ENCODE measurements around the gene PSMD11.

PSMD11 gene

DNA sequence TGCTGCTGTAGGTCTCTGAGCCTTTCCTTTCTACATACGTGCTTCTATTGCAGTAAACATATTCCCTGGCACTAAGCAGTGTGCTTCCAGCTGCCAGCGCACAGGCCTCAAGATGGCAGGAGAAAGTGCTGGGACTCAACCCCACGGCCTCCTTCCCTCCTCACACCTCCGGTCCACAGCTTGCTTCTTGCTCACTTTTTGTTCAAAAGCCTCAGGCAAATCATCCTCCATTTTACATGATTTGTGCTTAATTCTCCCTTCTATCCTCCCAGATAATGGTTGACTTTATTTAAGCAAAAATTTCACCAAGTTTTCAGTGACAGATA is 47.9 kb downstream of the PSMD11 start:
- DNase-seq = no peak

DNA sequence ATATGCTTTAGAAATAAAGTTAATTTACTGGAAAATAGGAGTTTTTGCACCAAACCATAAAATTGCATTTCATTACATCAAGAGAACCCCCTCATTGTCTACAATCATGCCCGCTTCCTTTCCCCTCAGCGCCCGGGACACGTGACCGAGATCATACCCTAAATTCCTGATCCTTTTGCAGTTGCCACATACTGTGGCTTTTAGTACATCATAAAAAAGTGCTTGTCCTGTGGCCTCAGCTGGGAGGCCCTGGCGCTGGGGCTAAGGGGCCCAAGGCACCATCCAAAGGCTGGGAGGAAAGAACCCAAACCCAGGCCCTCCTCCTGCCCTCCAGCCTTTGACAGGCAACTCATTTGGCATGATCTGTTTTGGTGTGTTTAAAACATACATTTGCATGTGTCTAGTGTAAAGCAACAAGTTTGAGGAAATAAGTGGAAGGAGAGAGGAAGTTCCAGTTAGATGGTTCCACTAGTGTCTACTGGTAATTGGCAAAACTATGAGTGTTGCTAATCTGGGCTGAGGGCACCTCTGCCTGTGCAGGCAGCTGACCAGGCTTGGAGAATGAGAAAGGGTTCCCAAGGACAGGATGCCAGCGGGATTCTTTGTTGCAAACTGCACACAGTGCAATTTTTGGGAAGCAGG is 48.5 kb downstream of the PSMD11 start:
- DNase-seq = no peak

DNA sequence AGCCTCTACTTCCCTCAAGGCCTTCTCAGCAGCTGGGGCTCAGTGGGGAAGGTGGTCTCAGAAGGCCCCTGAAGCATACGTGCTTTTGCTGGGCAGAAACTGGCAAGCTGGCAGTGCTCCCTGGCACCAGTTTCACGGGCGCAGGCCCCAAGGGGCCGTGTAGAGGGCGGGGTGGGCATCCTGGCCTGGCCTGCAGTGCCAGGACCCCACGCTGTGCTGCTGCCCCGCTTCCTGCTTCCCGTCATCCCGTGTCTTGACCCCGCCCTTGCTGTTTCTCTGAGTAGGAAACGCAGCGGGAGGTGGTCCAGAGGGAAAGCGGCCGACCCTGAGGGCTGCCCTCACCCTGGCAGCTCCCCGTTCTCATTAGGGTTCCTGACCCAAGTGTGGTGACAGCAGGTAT is 49.3 kb downstream of the PSMD11 start:
- no peak for DNase-seq

DNA sequence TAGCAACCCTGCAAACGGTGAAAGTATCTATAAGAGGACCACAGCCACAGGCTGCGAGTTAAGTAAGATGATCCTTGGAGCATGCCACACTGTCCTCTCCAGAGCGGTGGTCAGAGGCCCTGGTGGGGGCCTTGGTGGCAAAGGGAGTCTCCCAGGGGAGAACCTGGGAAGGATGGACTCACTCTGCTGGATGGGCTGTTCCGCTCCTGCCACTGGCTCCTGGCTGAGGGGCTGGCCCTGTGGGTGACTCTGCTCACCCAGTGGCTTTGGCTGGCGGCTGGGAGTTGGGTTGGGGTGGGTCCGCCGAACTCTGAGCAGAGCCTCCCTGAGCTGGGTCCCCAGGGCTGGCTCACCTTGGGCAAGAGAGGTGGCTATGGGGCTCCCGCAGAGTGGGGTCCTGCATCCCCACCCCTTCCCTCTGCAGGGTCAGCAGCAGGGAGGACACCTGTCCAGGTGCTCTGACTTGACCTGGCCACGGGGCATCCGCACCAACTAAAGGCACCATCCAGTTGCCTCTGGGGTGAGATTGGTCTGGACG is 49.7 kb downstream of the PSMD11 start:
- DNase-seq = no peak

DNA sequence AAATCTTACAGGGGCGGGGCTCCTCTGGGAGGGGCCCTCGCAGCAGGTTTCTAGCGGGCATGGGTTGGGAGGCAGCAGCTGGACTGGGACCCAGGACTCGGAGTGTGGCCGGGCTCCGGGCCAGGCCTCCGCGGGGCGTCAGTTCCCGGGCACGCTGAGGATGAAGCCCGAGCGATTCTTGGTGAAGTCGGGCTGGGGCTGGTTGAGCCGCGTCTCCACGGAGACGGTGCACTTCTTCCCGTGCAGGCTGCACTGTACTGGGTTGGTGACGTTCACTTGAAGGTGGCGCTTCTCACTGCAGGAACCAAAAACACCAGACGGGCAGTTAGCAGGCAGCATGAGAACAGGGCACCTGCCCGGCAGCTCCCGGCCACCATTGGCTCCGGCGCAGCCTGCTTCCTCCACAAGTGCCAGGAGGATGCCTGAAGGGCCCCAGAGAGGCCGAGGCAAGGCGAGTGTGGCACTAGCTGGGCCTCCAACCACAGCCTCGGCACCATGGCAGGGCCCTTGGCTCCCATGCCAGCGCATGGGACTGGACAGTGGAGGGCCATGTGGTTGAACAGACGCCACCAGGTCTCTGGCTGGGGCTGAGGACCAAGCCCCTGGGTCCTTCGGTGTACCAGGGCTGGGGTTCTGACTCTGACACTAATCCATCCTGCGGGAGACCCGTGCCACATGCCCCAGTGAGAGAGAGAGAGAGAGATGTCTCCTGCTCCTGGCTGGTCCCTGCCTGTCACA is 50.5 kb downstream of the PSMD11 start:
- DNase-seq = peak; percentile 67

DNA sequence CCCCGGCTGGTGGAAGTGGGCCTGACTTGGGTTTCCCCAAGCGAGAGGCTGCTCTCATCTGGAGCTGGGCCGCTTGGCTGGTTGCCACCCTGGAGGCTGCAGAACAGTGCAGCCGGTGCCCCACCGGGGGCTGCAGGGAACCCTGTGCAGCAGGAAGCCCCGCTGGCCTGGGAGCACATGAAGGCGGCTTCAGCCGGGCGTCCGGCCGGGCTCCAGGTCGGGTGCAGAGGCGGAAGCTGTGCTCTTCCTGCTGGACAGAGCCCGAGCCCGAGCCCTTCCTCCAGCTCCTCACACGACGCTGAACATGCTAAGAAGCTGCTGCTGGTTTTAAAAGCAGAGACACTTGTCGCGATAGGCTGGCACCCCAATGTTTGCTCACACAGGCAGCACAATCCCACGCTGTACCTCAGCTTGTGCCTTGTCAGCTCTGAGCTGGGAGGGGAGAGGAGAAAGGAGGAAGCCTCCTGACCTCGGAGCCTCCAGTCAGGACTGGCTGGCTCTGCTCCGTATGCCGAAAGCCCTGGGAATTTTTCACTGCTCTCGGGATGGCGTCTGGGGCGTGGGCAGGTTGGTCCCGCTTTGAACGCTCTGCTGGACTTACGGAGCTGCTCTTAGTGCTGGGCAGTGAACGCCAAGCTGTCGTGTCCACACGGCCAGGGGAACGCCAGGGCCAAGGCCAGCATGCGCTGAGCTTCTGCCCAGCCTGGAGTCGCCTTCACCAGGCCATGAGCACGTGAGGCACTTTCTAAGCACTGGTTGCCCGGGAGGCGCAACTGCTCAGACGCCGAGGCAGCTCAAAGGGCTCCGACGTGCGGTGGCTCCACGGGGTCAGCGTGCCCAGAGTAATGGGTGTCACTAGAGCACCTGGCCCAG is 51.3 kb downstream of the PSMD11 start:
- DNase-seq = no peak

DNA sequence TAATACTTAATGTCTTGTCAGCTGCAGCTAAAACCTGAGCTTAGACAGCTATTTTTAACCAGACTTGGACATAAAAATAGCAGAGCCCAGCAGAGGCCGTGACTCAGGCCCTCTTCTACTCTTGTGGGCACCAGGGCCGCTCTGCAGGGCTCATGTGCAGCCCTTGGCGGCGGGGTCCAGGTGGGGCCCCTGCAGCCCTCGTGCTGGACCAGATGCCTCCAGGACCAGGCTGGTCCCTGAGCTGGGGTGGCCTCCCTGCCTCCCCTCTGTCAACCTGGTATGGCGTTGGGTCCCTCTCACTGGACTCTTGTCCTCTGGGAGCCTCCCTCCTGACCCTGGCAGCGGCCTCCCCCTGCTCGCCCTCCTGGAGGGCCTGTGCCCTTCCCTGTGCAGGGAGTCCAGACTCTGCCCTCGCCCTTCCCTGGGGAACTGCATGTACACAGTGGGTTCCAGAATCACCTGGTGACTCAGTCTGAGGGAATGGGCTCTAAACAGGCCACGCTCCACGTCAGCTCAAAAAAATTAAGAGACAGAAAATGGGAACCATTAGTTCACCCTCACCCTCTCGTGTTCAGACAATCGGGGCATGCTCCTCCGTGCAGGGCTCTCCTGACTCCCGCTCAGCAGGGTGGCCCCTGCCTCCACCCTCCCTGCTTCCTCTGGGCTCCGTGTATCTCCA is 52.2 kb downstream of the PSMD11 start:
- DNase-seq = no peak

DNA sequence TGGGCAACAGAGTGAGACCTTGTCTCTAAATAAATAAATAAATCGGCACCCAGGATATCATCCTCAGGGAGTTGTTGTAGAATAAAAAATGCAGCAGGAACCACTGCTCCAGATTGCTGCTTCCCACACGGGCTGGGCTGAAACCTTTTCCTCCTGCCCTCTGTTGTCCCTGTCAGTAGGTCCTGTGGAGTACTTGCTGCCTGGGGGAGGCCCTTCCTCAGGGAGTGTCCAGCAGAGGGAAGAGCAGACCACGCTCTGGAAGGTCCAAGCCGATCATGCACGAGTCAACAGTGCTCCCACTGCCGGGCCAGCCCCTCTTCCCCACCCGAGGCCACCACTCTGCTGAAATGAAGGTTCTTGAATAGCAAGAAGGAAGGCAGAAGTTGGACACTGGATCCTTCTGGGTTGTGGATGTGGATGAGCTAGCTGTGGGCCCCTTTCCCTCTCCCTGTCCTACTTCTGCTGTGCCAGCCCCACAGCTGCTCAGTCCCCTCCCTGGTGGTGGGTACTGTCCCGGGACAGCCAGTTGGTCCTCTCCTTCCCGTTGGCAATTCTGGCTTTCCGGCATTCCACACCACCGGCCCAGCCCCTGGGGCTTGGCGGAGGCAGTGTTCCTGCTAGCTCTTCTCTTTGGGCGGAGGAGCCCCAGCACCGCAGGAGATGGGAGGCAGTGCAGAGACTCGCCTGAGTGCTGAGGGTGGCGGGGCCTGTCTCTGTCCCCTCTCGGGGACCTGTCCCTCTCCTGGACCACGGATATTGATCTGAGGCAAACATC is 53.3 kb downstream of the PSMD11 start:
- no peak for DNase-seq

DNA sequence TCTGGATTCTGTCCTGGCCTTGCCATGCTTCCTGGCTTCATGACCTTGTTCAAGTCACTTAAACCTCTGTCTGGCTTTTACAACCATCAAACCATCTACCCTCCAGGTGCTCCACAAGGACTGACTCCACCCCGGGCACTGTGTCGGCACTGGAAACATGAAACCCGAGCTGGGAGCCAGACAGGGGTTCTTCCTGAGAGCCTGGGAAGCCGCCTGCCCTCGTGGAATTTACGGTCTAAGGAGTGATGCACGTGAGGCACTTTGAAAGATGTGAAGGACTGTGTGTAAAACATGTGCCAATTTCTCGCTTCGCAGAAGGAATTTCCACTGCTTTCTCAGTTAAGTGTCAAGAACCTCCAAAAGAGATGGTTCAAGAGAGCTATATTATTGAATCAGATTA is 54.1 kb downstream of the PSMD11 start:
- DNase-seq = no peak

DNA sequence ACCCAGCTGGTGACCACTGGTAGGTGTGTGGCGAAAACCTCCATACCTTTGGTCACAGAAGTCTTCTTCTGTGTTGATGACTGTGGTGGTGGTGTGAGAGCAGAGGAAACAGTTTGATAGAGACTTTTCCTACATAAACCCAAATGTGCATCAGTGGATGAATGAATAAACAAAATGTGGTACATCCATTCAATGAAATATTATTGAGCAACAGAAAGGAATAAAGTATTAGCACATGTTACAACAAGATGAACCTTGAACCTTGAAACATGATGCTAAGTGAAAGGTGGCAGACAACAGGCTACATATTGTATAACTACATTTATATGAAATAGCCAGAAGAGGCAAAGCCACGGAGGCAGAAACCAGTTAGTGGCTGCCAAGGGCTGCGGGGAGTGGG is 57.7 kb downstream of the PSMD11 start:
- DNase-seq = no peak

DNA sequence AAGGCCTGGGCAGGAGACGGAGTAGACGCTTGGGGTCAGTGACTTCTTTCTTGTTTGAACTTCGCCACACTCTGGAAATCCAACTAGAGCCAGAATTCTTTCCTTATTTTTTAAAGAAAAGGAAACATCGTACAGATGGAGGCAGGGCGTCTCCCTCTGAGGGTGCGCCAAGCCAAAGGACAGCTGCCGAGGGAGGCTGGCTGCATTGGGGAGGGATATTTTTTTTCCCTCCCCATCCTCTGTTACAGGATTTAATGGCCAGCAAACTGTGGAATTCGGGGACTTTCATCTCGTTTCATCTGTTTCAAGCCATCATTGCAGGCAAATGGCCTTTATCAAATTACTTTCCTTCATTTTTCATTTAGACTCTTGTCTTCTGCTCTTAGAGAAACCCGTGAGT is 58.4 kb downstream of the PSMD11 start:
- DNase-seq = no peak

DNA sequence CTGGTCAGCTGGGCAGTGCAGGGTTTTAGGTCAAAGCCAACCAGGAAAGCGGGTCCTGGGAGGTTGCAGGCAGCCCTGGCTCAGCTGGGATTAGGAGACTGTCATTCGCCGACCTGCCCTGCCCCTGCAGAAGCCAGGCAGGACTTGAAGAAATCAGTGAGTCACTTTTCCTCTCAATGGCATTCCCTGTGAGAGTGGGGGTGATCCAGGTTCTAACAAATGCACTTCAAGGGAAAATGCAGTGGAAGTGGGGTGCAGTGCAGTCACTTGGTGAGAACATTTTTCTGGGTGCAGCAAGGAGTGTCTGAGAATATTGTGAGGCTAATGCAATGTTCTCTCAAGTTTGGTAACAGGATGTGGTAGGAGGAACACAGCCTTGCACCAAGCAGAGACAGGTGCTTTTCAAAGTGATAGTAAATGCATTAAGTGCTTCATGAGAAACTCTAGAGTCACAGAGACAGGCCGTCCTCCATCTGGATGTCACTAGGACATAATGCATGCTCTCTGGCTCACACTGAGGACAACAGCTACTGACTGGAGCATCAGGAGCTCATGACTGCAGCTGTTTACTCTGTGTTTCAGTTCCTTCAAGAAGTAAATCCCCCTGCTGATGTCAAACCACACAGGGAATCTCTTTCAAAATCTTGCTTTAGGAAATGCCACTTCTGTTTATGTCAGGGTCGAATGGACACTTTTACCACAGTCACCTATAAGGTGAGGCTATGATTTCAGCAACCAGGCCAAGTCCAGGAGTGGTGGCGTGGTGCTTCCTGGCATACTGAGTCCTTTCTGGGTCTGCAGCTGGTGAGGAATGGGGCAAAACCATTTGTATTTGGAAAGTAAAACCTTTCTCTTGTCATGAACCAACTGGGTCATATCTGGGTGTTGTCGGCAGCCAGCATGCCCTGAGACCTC is 59.2 kb downstream of the PSMD11 start:
- DNase-seq = no peak

DNA sequence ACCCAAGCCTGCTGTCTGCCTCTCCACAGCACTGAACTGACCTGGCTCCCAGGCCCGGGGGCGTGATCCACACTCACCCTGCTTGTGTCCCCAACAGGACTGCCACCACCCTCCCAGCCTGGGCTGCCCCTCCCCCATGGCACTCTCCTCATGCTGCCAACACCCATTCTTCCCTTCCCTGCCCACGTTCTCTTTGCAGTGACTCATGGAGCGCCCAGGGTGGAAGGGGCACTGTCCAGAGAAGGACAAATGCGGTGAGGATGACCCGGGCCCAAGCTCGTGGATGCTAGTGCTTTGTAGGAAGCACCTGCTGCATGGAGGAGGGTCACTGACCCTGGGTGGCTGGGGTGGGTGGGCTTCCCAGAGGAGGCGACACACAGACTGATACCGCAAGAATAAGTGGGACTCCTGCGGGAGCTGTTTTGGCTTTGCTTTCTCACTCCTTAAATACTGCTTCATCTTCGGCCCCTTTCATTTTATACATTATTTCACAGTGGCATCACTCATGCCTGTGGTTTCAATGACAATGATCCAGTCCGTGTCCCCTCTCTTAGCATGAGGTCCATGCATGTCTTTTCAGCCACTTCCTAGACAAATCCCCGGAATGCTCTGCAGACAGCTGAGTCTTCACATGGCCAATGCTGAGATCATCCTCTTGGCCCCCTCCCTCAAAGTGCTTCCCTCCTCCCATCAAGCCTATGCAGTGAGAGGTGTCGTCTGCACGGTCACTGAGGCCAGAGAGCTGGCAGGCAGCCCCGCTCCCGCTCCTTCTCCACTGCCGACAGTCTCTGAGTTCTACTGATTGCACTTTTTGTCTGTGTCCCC is 60.1 kb downstream of the PSMD11 start:
- DNase-seq = no peak

DNA sequence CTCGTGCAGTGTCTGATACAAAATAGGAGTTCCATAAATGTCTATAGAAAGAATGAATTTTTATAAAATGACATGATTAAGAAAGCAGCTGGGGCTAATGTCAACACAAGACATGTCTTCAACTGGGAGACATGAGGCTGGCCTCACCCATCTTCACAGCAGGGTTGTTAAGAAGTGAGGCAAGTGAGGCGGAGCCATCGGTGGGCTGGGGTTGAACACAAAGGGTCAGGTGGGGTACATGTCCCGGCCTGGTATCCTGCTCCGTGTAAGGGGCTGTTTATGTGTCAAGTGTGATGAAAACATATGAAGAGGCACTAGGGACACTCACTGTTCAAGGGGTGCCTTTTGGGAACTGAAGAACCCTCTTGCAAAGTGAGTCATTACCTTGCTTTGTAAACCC is 64.6 kb downstream of the PSMD11 start:
- DNase-seq = no peak

DNA sequence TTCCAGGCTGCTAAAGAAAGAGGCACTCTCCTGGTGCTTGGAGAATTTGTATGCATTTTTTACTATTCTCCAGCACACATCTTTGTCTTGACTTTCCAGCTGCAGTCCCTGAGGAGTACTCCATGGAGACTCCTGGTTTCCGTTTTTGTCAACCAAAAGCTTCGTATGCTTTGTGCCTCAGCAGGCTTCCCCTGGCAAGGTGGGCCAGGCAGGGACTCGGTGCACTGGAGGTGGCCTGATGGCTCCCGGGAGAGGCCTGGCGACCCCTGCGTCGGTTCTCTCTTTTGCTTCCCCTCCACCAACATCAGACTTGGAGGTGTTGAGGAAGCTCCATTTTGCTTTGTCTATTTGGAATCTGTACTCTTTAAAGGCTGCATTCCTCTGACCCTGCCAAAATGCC is 66.2 kb downstream of the PSMD11 start:
- no peak for DNase-seq

DNA sequence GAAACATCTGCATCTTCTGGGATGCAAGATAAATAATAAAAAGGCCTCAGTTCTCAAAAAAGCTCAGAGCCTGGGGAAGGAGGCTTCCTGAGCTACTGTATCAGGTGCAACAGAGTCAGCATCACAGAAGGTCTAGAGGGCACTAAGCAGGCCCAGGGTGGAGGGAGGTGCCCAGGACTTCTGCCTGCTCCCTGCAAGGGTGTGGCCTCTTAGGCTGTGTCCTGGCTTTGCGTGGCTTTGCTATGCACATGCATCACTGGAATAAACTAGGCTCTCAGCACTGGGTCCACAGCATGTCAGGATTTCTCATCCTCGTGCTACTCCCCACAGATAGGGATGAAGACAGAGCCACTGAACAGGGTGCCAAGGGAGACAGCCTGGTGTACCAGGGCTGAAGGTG is 68.0 kb downstream of the PSMD11 start:
- no peak for DNase-seq

DNA sequence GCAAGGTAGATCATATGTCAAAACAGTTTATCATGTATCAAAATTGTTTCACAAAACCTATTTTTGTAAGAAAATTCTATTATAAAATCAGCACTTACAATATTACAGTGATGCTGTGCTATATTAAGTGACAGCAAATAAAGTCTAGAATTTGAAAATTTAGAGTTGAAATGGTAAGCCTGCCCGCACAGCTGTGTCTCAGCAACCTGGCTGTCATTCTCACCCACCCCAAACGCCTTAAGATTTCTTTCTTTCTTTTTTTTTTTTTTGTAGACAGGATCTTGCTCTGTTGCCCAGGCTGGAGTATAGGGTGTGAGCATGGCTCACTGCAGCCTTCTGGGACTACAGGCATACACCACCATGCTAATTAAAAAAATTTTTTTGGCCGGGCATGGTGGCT is 69.3 kb downstream of the PSMD11 start:
- DNase-seq = no peak

DNA sequence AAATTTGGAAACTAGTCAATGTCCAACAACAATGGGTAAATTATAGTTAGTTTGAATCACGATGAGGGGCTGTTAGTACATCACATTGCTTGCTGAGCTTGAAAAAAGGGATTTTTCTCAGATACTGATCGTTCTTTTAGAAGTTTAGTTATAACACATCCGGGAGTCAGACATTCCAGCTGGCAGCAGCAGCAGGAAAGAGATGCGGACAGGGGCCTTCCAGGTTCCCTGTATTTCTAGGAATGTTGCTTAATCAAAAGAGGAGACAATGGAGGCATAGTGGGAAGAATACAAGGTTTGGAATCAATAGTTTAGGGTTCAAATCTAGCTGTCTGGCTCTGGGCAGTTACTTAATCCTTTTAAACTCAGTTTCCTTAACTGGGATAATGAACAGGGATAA is 70.3 kb downstream of the PSMD11 start:
- DNase-seq = no peak

DNA sequence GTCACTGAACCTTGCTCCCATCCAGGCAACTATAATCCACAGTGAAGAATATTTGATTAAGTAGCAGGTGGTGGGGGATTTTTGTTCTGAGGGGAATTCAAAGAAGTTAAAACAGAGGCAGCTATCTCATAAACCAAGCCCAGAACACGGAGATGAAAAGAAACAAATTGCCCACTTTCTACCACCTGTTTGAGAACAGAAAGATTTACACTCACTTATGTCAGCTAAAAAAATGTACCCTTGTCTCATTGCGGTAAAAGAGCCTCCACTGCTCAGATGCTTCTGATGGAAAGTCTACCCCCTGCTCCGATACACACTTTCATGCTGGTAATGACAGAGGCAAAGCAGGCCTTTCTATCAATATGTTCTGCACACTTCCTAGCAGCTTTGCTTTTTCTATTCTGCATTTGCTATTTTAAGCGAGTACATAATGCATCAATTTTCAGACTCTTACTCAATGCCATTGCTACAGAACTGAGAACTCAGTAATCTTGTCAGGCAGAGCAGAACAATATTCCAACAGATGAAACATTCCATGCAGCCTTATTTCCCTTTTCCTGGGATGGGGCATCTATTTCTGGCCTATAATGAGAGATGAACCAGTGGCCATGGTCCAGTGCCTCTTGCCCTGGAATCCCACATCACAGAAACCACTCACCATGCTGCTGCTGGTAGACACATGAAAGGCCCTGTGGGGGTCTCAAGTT is 71.5 kb downstream of the PSMD11 start:
- no peak for DNase-seq

DNA sequence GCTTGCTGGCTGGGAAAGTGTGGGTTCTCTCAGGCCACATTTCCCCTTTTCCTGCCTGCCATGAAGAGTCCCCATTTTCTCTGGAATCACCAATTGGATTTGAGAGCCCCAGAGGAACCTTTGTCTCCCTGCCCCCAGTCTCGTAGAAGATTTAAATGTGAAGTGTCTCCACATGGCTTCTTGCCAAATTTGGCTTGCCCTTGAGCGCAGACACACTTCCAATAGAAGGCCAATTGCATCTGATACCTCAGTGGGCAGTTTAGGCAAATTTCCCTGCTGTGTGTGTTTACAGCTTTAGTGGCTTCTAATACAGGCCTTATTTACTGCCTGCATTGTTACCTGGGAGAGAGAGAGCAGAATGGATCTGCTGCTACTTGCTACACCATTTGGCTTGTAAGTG is 72.1 kb downstream of the PSMD11 start:
- DNase-seq = peak; percentile 85

All from NCI-H1105 (cell line).